Ovary (tissue), 3 donors: ENCODE measurements around the gene THEMIS.

Experiments
- CTCF ChIP-seq, 3 donors: fragments of 450-650 bp in 2 of 3; fragments of 200-600 bp in 1 of 3; IDR thresholded peaks; one replicate each; pipeline versions ENCODE4 v1.5.1 to v1.8.0; 2016 to 2022; ENCODE audit warnings: antibody characterized with exemption in 3 of 3, mild to moderate bottlenecking in 1 of 3
- EP300 ChIP-seq: sonication (generic); formaldehyde crosslinking; IDR thresholded peaks from one replicate; pipeline ENCODE4 v1.6.1; 2017; ENCODE audit warnings: antibody characterized with exemption
- POLR2A ChIP-seq: fragments of 450-650 bp; IDR thresholded peaks from one replicate; pipeline ENCODE4 v1.6.1; 2017; ENCODE audit warnings: antibody characterized with exemption, mild to moderate bottlenecking, moderate library complexity
- donor health status: DM: no; HTN: no; CAD: no.

- no peak for TF ChIP-seq EP300
- no peak for TF ChIP-seq CTCF (IDR thresholded peaks at IDR 0.05)
- TF ChIP-seq POLR2A, result no peak
Measured at GRCh38 chr6:127921982-127922381, 21.1 kb upstream of the THEMIS start.
